Measurements from ENCODE around the gene PZP.

The PZP gene

DNA sequence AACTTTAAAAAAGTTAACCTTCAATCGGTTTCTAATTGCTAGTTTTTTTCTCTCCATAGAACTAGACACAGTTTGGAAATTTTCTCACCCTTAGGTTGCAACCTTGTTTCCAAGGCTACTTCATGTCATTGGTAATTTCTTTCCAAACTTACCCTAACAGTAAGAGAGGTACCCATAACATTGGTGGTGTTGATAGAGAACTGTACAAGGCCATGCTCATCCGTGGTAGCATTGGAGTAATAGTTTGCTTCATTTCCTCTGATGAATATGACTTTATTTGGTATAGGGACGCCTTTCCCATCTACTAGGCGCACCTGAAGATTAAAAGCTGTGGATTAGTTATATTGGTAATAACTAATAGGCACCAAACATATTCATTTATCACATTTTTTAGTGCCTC lies 104.1 kb downstream of the PZP start:
- no peak for DNase-seq (ENCODE audit: low read depth, low spot score)

DNA sequence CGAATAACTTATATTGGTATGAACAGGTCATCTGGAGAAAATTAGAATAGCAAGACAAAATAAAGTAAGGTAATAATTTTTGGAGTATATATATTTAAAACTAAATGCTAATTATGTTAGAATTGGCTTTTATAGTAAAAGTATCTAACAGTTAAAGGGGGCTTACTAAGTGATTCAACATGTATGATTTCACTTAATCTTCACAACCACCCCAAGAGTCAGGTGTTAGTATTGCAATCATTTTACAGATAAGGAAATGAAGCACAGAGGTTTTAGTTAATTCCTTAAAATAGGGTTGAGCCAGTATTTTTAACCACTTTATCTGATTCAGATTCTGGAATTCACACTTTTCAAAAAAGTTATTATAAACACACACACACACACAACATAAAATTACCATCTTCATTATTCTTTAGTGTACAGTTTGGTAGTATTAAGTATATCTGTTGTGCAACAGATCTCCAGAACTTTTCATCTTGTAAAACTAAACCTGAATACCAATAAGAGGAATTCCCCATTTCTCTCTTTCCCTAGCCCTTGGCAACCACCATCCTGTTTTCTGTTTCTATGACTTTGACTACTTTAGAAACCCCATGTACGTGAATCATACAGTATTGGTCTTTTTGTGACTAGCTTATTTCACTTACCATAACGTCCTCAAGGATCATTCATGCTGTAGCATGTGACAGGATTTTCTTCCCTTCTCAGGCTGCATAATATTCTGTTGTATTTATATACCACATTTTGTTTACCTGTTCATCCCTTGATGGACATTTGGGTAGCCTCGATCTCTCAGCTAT lies 104.9 kb downstream of the PZP start:
- no peak for DNase-seq (ENCODE audit: low read depth, low spot score)

DNA sequence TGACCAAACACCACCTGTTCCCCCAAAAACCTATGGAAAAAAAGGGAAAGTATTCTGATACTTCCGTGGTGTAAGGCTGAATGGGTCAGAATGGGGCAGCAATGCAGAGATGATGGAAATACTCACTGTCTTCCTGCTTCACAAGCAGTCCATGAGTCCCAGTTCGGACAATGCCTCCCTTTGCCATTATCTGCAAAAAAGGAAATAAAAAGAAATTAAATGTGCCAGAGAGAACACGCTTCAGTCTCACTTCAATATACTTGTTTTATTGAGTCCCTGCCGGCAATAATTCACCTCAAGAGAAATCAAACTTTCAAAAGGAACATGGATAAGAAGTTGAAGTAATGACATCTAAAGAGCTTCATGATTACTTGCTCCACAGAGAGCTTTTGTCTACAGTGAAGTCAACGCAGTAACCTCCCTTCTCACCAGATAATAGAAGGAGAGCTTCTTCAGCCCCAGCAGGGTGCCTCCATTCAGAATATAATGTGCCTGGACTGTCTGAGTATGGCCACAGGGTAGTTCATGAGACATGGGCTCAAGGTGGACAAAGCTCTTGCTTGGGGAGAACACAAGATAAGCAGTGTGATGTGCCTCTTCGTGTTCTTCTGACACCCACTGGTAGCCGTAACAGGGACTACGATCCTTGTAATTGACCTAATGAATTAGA lies 107.0 kb downstream of the PZP start:
- DNase-seq (ENCODE audit: low read depth, low spot score), result no peak

DNA sequence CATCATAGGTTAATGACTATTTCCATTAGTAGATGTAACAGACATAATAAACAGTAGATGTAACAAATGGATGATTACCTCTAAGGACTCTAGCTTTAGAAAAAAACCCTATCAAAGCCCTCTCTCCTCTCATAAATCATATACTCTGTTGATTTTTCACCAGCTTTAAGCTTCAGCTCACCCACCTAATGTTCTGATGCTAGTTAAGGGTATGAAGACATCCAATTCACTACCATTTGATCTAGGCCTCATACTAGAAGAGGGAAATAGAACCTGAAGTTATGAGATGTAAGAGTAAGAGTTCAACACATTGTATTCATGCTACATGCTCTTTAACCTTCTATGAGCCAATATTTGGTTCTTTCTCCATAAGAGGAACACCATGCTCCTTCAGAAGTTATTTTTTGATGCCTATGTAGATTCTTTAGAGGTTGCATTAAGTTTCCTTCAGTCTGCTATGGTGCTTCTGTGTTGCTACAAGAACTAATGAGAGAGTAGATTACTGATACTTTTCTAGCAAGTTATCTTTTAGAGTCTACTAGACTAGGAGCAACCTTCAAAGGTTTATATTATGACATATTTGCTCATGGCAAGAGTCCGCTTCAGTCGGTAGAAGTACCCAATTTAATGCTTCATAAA lies 108.5 kb downstream of the PZP start:
- DNase-seq (ENCODE audit: low read depth, low spot score), result no peak
